HepG2 (cell line): ENCODE data around the gene ACADS. TPM values are rescaled to one million over a fixed set of nuclear protein-coding genes. Genes with fewer than 3 reads are reported as not detected.

Source experiments
- ATAC-seq: fragments of 200-7000 bp; cut with Tn5 transposase; 3 replicates; pipeline ENCODE4 v1.9.1; 2020; ENCODE audit warnings: mild to moderate bottlenecking, moderate library complexity
- BruUV-seq: library from RNA; stranded (reverse); fragments of 400-500 nt; replicated peaks from 2 replicates; lab custom pipeline; 2021; lab: Mats Ljungman, UMichigan
- CTCF ChIA-PET: fragments of 300-600 bp; formaldehyde crosslinking; extraction: SDS; loops from one replicate; lab custom pipeline; 2021; ENCODE audit warnings: low total read pairs, inconsistent platforms, low intra/inter-chr PET ratio; lab: Yijun Ruan, JAX
- POLR2A ChIA-PET: fragments of 350-600 bp; sonication (Branson Sonifier 250); formaldehyde crosslinking; loops from one replicate; lab custom pipeline; 2020; ENCODE audit warnings: antibody characterized with exemption, inconsistent platforms; lab: Yijun Ruan, JAX
- DNase-seq: peaks from one replicate; pipeline ENCODE4 v3.0.0-alpha.2; 2015; ENCODE audit warnings: low spot score
- FAIRE-seq: peaks from 3 replicates; lab custom pipeline; 2011; peaks lifted over from hg19 to GRCh38; lab: Jason Lieb, UNC
- H2AFZ ChIP-seq: one replicate; pipeline ENCODE4 v1.6.1; 2011; ENCODE audit warnings: low read length, inconsistent platforms
- H3K27ac ChIP-seq: fragments of 300-600 bp; 3 replicates; pipeline ENCODE4 v1.8.0; 2011; ENCODE audit warnings: mixed run types, mild to moderate bottlenecking, mixed read lengths, low read length, inconsistent platforms; ENCODE audit not compliant: insufficient read depth; ENCODE audit errors: extremely low read length
- H3K27me3 ChIP-seq, 2 experiments: fragments of 200-600 bp in 1 of 2; 2 replicates in 1 of 2; 3 replicates in 1 of 2; pipeline versions ENCODE4 v1.6.0 to v1.8.0; 2011; ENCODE audit warnings: low read length in 2 of 2, mild to moderate bottlenecking in 2 of 2, moderate library complexity in 2 of 2, inconsistent platforms in 1 of 2; ENCODE audit not compliant: insufficient read depth in 2 of 2, control insufficient read depth in 1 of 2
- H3K36me3 ChIP-seq, 2 experiments: fragments of 200-600 bp in 1 of 2; replicated peaks in 1 of 2; 2 replicates in 1 of 2; 3 replicates in 1 of 2; pipeline versions ENCODE4 v1.5.1 to v1.8.0; 2011; ENCODE audit warnings: low read length in 2 of 2, inconsistent platforms in 1 of 2; ENCODE audit not compliant: insufficient read depth in 2 of 2, control insufficient read depth in 1 of 2
- H3K4me1 ChIP-seq: 2 replicates; pipeline ENCODE4 v1.5.1; 2012; ENCODE audit warnings: low read length, inconsistent platforms; ENCODE audit not compliant: insufficient read depth
- H3K4me2 ChIP-seq: 2 replicates; pipeline ENCODE4 v1.6.0; 2011; ENCODE audit warnings: low read depth, low read length, inconsistent platforms
- H3K4me3 ChIP-seq, 3 experiments: fragments of 200-600 bp in 1 of 3; sonication (generic), shearing (Covaris generic) in 1 of 3; replicated peaks in 1 of 3; 2 replicates each; pipeline ENCODE4 v1.5.1; 2011 to 2016; ENCODE audit warnings: low read length in 3 of 3, inconsistent platforms in 2 of 3, low read depth in 2 of 3, mild to moderate bottlenecking in 2 of 3, control low read depth in 1 of 3, mixed read lengths in 1 of 3; ENCODE audit not compliant: insufficient read depth in 1 of 3
- H3K79me2 ChIP-seq: one replicate; pipeline ENCODE4 v1.6.1; 2011; ENCODE audit warnings: low read length, inconsistent platforms; ENCODE audit not compliant: insufficient read depth
- H3K9ac ChIP-seq: 2 replicates; pipeline ENCODE4 v1.6.0; 2011; ENCODE audit warnings: mild to moderate bottlenecking, low read depth, low read length, inconsistent platforms; ENCODE audit not compliant: insufficient read depth
- H3K9me3 ChIP-seq: 2 replicates; pipeline ENCODE4 v1.5.1; 2012; ENCODE audit warnings: mild to moderate bottlenecking, low read length
- H4K20me1 ChIP-seq: 2 replicates; pipeline ENCODE4 v1.6.0; 2011; ENCODE audit warnings: inconsistent platforms, mild to moderate bottlenecking, low read length, moderate library complexity; ENCODE audit not compliant: insufficient read depth
- BRD4 ChIP-seq: sonication (generic); formaldehyde crosslinking; IDR thresholded peaks from 2 replicates; pipeline ENCODE4 v1.4.0; 2020; ENCODE audit warnings: missing genetic modification reagents
- ETV6 ChIP-seq: sonication (generic); formaldehyde crosslinking; conservative IDR thresholded peaks from 2 replicates; pipeline ENCODE4 v1.4.0; 2020; ENCODE audit warnings: missing genetic modification reagents
- FOXJ3 ChIP-seq: sonication (generic); formaldehyde crosslinking; IDR thresholded peaks from 2 replicates; pipeline ENCODE4 v1.4.0; 2020; ENCODE audit warnings: missing genetic modification reagents, mild to moderate bottlenecking, borderline replicate concordance
- FOXM1 ChIP-seq: sonication (generic); formaldehyde crosslinking; IDR thresholded peaks from 2 replicates; pipeline ENCODE4 v1.5.0; 2020; ENCODE audit warnings: missing genetic modification reagents
- NPAS2 ChIP-seq: sonication (generic); formaldehyde crosslinking; IDR thresholded peaks from 2 replicates; pipeline ENCODE4 v1.8.0; 2022; ENCODE audit warnings: mild to moderate bottlenecking, missing genetic modification reagents, borderline replicate concordance
- POLR2G ChIP-seq: fragments of 200-400 bp; formaldehyde crosslinking; IDR thresholded peaks from 2 replicates; pipeline ENCODE4 v1.6.1; 2018; ENCODE audit warnings: mild to moderate bottlenecking, low read depth, low read length, moderate library complexity
- SRSF4 ChIP-seq: fragments of 200-400 bp; formaldehyde crosslinking; IDR thresholded peaks from one replicate; pipeline ENCODE4 v1.6.1; 2018; ENCODE audit warnings: mild to moderate bottlenecking, low read depth, low read length, moderate library complexity; ENCODE audit not compliant: poor library complexity, severe bottlenecking
- TAF1 ChIP-seq: sonication (generic); formaldehyde crosslinking; IDR thresholded peaks from 2 replicates; pipeline ENCODE4 v1.4.0; 2020; ENCODE audit warnings: missing genetic modification reagents
- ZFP37 ChIP-seq: sonication (generic); formaldehyde crosslinking; IDR thresholded peaks from 2 replicates; pipeline ENCODE4 v1.4.0; 2020; ENCODE audit warnings: missing genetic modification reagents, borderline replicate concordance
- ZNF121 ChIP-seq: sonication (generic); formaldehyde crosslinking; IDR thresholded peaks from 2 replicates; pipeline ENCODE4 v1.5.0; 2020; ENCODE audit warnings: mild to moderate bottlenecking, missing genetic modification reagents
- ZNF567 ChIP-seq: sonication (generic); formaldehyde crosslinking; IDR thresholded peaks from 2 replicates; pipeline ENCODE4 v1.8.1; 2023; ENCODE audit warnings: mild to moderate bottlenecking, missing genetic modification reagents, borderline replicate concordance
- ZNF737 ChIP-seq: sonication (generic); formaldehyde crosslinking; IDR thresholded peaks from 2 replicates; pipeline ENCODE4 v1.5.0; 2020; ENCODE audit warnings: missing genetic modification reagents, mild to moderate bottlenecking, borderline replicate concordance
- ZNF768 ChIP-seq: sonication (generic); formaldehyde crosslinking; IDR thresholded peaks from 2 replicates; pipeline ENCODE4 v1.4.0; 2020; ENCODE audit warnings: missing genetic modification reagents
- ZNF792 ChIP-seq: IDR thresholded peaks from 2 replicates; pipeline ENCODE4 v1.6.1; 2016
- ZNF883 ChIP-seq: sonication (generic); formaldehyde crosslinking; IDR thresholded peaks from 2 replicates; pipeline ENCODE4 v1.5.1; 2020; ENCODE audit warnings: mild to moderate bottlenecking, missing genetic modification reagents; ENCODE audit errors: not compliant biosample characterization
- WGBS: methylation state at CpG from one replicate; pipeline ENCODE4 v1.1.6; 2017; ENCODE audit warnings: low lambda C conversion rate; 5-methylcytosine and 5-hydroxymethylcytosine counted together
- in situ Hi-C: cut with HindIII; loops from 2 replicates; pipeline ENCODE4 v1.10.0; 2017; ENCODE audit warnings: low pct_unique_long_range_greater_than_20kb; ENCODE audit not compliant: extremely low pct_ligation_motif_present
- intact Hi-C: fragments of 100-400 bp; cut with micrococcal nuclease; formaldehyde crosslinking; loops from one replicate; pipeline ENCODE4 v1.10.0; 2022; ENCODE audit not compliant: unreplicated experiment
- polyA plus RNA-seq, 8 experiments: library from polyadenylated mRNA; depleted of rRNA in 3 of 8; stranded (reverse) in 7 of 8; unstranded in 1 of 8; fragments of >200 nt; fragmentation: Illumina TruSeq in 4 of 8; extraction: Trizol in 4 of 8; gene quantifications; 2 replicates each; pipeline versions ENCODE4 v1.2.1 to v1.2.3, GENCODE V29; 2011 to 2016; ENCODE audit warnings: low read depth in 4 of 8, missing spikeins in 1 of 8, mixed read lengths in 1 of 8; ENCODE audit not compliant: insufficient read depth in 1 of 8
- total RNA-seq, 5 experiments: library from RNA; depleted of rRNA; stranded (reverse); fragments of >200 nt; fragmentation: Illumina TruSeq; extraction: Trizol; gene quantifications; 2 replicates each; pipeline ENCODE4 v1.2.3, GENCODE V29; 2016; ENCODE audit warnings: low read depth in 1 of 5
- TF ChIP-seq, protein P1 (sequence below): sonication (generic); formaldehyde crosslinking; IDR thresholded peaks from 2 replicates; pipeline ENCODE4 v1.8.0; 2022; ENCODE audit warnings: missing genetic modification reagents, mild to moderate bottlenecking, borderline replicate concordance
- TF ChIP-seq, protein P2 (sequence below): sonication (generic); formaldehyde crosslinking; IDR thresholded peaks from 2 replicates; pipeline ENCODE4 v1.8.1; 2023; ENCODE audit warnings: missing genetic modification reagents, mild to moderate bottlenecking, borderline replicate concordance
- TF ChIP-seq, protein P3 (sequence below): sonication (generic); formaldehyde crosslinking; IDR thresholded peaks from 2 replicates; pipeline ENCODE4 v1.5.0; 2020; ENCODE audit warnings: mild to moderate bottlenecking, missing genetic modification reagents
- TF ChIP-seq, protein P4 (sequence below): sonication (generic); formaldehyde crosslinking; conservative IDR thresholded peaks from 2 replicates; pipeline ENCODE4 v1.8.0; 2022; ENCODE audit warnings: mild to moderate bottlenecking, moderate library complexity, missing genetic modification reagents

Gene ACADS
- total and polyA plus RNA-seq, 2 of the 13 experiments (the other 11 are each of a cell fraction or from before 2014, with no cell fraction given): 17.4 to 27.7 TPM

DNA sequence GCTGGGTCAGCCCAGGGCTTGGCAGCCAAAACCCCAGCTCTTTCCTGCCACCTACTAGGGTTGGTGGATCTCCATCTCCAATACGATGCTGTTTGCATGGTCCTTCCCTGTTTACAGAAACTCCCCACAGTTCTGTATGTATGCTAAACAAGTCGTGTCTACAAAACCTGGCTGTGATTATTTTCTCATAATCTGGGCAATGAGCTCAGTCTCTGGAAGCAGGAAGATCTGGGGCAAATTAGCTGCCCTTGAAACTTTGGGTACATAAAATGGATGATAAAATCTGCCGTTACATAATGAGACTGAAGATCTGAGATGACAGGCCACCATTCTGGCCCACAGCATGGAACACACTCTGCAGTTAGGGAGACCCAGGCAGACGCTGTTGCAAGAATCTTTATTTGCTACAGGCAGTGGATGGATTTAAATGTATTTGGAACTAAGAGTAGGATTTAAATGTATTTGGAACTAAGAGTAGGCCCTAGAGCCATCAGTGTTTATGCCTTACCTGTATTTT lies 31.7 kb downstream of the ACADS start:
- Histone ChIP-seq H3K4me2 (no peak overlapping the region), H3K9me3 (peaks cover 7% of the 10 kb centered on the region; the same call in 1 of the 2 replicates), H3K27me3 (no peaks in the 10 kb centered on the region), H3K27ac (no peak overlapping the region), H4K20me1 (no peaks in the 10 kb centered on the region), H3K79me2 (no peaks in the 10 kb centered on the region), H3K36me3 (peaks cover 1 to 12% of the 10 kb centered on the region in 2 experiments; a peak in 3 of 5 replicates), H3K4me3 (no peak overlapping the region), H3K9ac (no peak overlapping the region), H2AFZ (no peak overlapping the region), H3K4me1 (no peaks in the 10 kb centered on the region)
- no peak for FAIRE-seq
- CTCF ChIA-PET: no interaction called here
- ATAC-seq: no peak
- TF ChIP-seq TAF1 (CRISPR knock-in tag): no peak
- TF ChIP-seq, protein P1, sequence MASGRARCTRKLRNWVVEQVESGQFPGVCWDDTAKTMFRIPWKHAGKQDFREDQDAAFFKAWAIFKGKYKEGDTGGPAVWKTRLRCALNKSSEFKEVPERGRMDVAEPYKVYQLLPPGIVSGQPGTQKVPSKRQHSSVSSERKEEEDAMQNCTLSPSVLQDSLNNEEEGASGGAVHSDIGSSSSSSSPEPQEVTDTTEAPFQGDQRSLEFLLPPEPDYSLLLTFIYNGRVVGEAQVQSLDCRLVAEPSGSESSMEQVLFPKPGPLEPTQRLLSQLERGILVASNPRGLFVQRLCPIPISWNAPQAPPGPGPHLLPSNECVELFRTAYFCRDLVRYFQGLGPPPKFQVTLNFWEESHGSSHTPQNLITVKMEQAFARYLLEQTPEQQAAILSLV: no peak
- TF ChIP-seq BRD4 (CRISPR knock-in tag): no peak
- TF ChIP-seq, protein P2, sequence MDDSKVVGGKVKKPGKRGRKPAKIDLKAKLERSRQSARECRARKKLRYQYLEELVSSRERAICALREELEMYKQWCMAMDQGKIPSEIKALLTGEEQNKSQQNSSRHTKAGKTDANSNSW (CRISPR knock-in tag): no peak
- TF ChIP-seq, protein P3, sequence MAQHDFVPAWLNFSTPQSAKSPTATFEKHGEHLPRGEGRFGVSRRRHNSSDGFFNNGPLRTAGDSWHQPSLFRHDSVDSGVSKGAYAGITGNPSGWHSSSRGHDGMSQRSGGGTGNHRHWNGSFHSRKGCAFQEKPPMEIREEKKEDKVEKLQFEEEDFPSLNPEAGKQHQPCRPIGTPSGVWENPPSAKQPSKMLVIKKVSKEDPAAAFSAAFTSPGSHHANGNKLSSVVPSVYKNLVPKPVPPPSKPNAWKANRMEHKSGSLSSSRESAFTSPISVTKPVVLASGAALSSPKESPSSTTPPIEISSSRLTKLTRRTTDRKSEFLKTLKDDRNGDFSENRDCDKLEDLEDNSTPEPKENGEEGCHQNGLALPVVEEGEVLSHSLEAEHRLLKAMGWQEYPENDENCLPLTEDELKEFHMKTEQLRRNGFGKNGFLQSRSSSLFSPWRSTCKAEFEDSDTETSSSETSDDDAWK (CRISPR knock-in tag): no peak
- TF ChIP-seq FOXJ3 (CRISPR knock-in tag): no peak
- no peak for TF ChIP-seq ZFP37 (CRISPR knock-in tag)
- TF ChIP-seq ETV6 (CRISPR knock-in tag): no peak
- TF ChIP-seq, protein P4, sequence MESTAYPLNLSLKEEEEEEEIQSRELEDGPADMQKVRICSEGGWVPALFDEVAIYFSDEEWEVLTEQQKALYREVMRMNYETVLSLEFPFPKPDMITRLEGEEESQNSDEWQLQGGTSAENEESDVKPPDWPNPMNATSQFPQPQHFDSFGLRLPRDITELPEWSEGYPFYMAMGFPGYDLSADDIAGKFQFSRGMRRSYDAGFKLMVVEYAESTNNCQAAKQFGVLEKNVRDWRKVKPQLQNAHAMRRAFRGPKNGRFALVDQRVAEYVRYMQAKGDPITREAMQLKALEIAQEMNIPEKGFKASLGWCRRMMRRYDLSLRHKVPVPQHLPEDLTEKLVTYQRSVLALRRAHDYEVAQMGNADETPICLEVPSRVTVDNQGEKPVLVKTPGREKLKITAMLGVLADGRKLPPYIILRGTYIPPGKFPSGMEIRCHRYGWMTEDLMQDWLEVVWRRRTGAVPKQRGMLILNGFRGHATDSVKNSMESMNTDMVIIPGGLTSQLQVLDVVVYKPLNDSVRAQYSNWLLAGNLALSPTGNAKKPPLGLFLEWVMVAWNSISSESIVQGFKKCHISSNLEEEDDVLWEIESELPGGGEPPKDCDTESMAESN (CRISPR knock-in tag): no peak
- TF ChIP-seq FOXM1 (CRISPR knock-in tag): no peak
- no peak for TF ChIP-seq ZNF792
- TF ChIP-seq SRSF4: no peak
- TF ChIP-seq ZNF567 (CRISPR knock-in tag): no peak
- TF ChIP-seq ZNF883 (CRISPR knock-in tag): no peak
- no peak for TF ChIP-seq POLR2G
- no peak for TF ChIP-seq NPAS2 (CRISPR knock-in tag)
- TF ChIP-seq ZNF768 (CRISPR knock-in tag): no peak
- TF ChIP-seq ZNF121 (CRISPR knock-in tag): no peak
- TF ChIP-seq ZNF737 (CRISPR knock-in tag): no peak
- POLR2A ChIA-PET: no interaction called here
- DNase-seq: no peak
- in situ Hi-C loops: no loop called here
- BruUV-seq: no TSS peak
- 65% methylated on average over 4 of the region's 4 CpGs for WGBS
- intact Hi-C loops: no loop called here
